Keratinocyte (primary cell): ENCODE data around the gene ESD. TPM values are rescaled to one million over a fixed set of nuclear protein-coding genes. Genes with fewer than 3 reads are reported as not detected.

ENCODE experiments used
- DNase-seq: peaks from one replicate; pipeline ENCODE4 v3.0.0-alpha.2; 2011; ENCODE audit warnings: low read depth, missing footprints, low spot score
- FAIRE-seq: peaks from 2 replicates; lab custom pipeline; 2011; peaks lifted over from hg19 to GRCh38; lab: Jason Lieb, UNC
- H2AFZ ChIP-seq: 2 replicates; pipeline ENCODE4 v1.6.0; 2012; ENCODE audit warnings: low read length, control low read depth, inconsistent platforms; ENCODE audit not compliant: control insufficient read depth
- H3K27ac ChIP-seq: 2 replicates; pipeline ENCODE4 v1.5.1; 2011; ENCODE audit warnings: low read length; ENCODE audit not compliant: control insufficient read depth, insufficient read depth
- H3K27me3 ChIP-seq: 3 replicates; pipeline ENCODE4 v1.6.0; 2011; ENCODE audit warnings: low read length; ENCODE audit not compliant: control insufficient read depth, insufficient read depth; ENCODE audit errors: extremely low read depth
- H3K36me3 ChIP-seq, 2 experiments: 2 replicates in 1 of 2; 3 replicates in 1 of 2; pipeline ENCODE4 v1.5.1; 2011; ENCODE audit warnings: low read length in 2 of 2, mild to moderate bottlenecking in 1 of 2; ENCODE audit not compliant: control insufficient read depth in 2 of 2, insufficient read depth in 2 of 2; ENCODE audit errors: extremely low read depth in 1 of 2
- H3K4me1 ChIP-seq: 3 replicates; pipeline ENCODE4 v1.5.1; 2011; ENCODE audit warnings: low read length; ENCODE audit not compliant: control insufficient read depth, insufficient read depth; ENCODE audit errors: extremely low read depth
- H3K4me2 ChIP-seq: 3 replicates; pipeline ENCODE4 v1.6.0; 2011; ENCODE audit warnings: low read depth, low read length; ENCODE audit not compliant: control insufficient read depth, insufficient read depth; ENCODE audit errors: extremely low read depth
- H3K4me3 ChIP-seq, 3 experiments: fragments of 200-600 bp in 1 of 3; sonication (generic) in 1 of 3; 2 replicates in 2 of 3; 3 replicates in 1 of 3; pipeline ENCODE4 v1.5.1; 2011 to 2016; ENCODE audit warnings: low read length in 3 of 3, mild to moderate bottlenecking in 3 of 3, control low read depth in 2 of 3, inconsistent platforms in 1 of 3, low read depth in 1 of 3, mixed read lengths in 1 of 3, mixed run types in 1 of 3, moderate library complexity in 1 of 3; ENCODE audit not compliant: control insufficient read depth in 2 of 3, insufficient read depth in 2 of 3; ENCODE audit errors: extremely low read depth in 1 of 3
- H3K79me2 ChIP-seq: 2 replicates; pipeline ENCODE4 v1.6.0; 2012; ENCODE audit warnings: low read length; ENCODE audit not compliant: control insufficient read depth, insufficient read depth
- H3K9ac ChIP-seq: 3 replicates; pipeline ENCODE4 v1.6.0; 2011; ENCODE audit warnings: low read length; ENCODE audit not compliant: control insufficient read depth, insufficient read depth; ENCODE audit errors: extremely low read depth
- H3K9me1 ChIP-seq: 3 replicates; pipeline ENCODE4 v1.6.0; 2011; ENCODE audit warnings: low read length; ENCODE audit not compliant: control insufficient read depth, insufficient read depth; ENCODE audit errors: extremely low read depth
- H3K9me3 ChIP-seq: 2 replicates; pipeline ENCODE4 v1.5.1; 2012; ENCODE audit warnings: low read depth, low read length; ENCODE audit not compliant: control insufficient read depth
- H4K20me1 ChIP-seq: 3 replicates; pipeline ENCODE4 v1.6.0; 2011; ENCODE audit warnings: low read length; ENCODE audit not compliant: control insufficient read depth, insufficient read depth; ENCODE audit errors: extremely low read depth
- EZH2 ChIP-seq: IDR thresholded peaks from one replicate; pipeline ENCODE4 v1.6.1; 2012; ENCODE audit warnings: inconsistent platforms, mild to moderate bottlenecking, low read length, moderate library complexity
- dilution Hi-C: fragments of 300-500 bp; cut with MboI; formaldehyde crosslinking; loops from one replicate; pipeline ENCODE4 v1.7.0; 2020; ENCODE audit warnings: low sequenced_read_pairs; ENCODE audit not compliant: extremely low pct_ligation_motif_present
- polyA plus RNA-seq, 5 experiments: library from polyadenylated mRNA; depleted of rRNA in 3 of 5; stranded (reverse) in 3 of 5; stranded (forward) in 1 of 5; unstranded in 1 of 5; fragments of >200 nt; gene quantifications; 1 replicate in 1 of 5; 2 replicates in 3 of 5; 3 replicates in 1 of 5; pipeline versions ENCODE4 v1.2.1 to v1.2.3, GENCODE V29; 2011 to 2012; ENCODE audit warnings: missing spikeins in 2 of 5, low read depth in 1 of 5, low replicate concordance in 1 of 5
- TF ChIP-seq, protein P1 (sequence below), 3 experiments: IDR thresholded peaks in 1 of 3; conservative IDR thresholded peaks in 1 of 3; optimal IDR thresholded peaks in 1 of 3; 2 replicates in 2 of 3; 3 replicates in 1 of 3; pipeline versions ENCODE3 to v1.5.1; 2011; ENCODE audit warnings: low read length in 3 of 3, mild to moderate bottlenecking in 3 of 3, moderate library complexity in 2 of 3, control low read depth in 1 of 3, inconsistent platforms in 1 of 3; ENCODE audit not compliant: insufficient read depth in 2 of 3; ENCODE audit errors: extremely low read depth in 1 of 3

The ESD gene
- polyA plus RNA-seq, 1 donor (not counting 4 experiments of a cell fraction or from before 2014, with no cell fraction given), result 181 TPM

- TF ChIP-seq EZH2, result no peak
- TF ChIP-seq, protein P1, sequence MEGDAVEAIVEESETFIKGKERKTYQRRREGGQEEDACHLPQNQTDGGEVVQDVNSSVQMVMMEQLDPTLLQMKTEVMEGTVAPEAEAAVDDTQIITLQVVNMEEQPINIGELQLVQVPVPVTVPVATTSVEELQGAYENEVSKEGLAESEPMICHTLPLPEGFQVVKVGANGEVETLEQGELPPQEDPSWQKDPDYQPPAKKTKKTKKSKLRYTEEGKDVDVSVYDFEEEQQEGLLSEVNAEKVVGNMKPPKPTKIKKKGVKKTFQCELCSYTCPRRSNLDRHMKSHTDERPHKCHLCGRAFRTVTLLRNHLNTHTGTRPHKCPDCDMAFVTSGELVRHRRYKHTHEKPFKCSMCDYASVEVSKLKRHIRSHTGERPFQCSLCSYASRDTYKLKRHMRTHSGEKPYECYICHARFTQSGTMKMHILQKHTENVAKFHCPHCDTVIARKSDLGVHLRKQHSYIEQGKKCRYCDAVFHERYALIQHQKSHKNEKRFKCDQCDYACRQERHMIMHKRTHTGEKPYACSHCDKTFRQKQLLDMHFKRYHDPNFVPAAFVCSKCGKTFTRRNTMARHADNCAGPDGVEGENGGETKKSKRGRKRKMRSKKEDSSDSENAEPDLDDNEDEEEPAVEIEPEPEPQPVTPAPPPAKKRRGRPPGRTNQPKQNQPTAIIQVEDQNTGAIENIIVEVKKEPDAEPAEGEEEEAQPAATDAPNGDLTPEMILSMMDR (optimal IDR thresholded peaks at IDR 0.05 in 1 of 3, IDR thresholded peaks at IDR 0.05 in 1 of 3, conservative IDR thresholded peaks at IDR 0.05 in 1 of 3; ENCODE audit: extremely low read depth in 1 of 3, insufficient read depth in 2 of 3, low read length in 3 of 3), result no peak
- H3K36me3 ChIP-seq, result no peaks in the 10 kb centered on the region
- no peaks in the 10 kb centered on the region for H3K9me1 ChIP-seq
- H3K4me1 ChIP-seq, result no peaks in the 10 kb centered on the region
- no peak overlapping the region for H2AFZ ChIP-seq
- H3K9ac ChIP-seq, result no peak overlapping the region
- H4K20me1 ChIP-seq, result no peaks in the 10 kb centered on the region
- peaks cover 7% of the 10 kb centered on the region for H3K27me3 ChIP-seq
- H3K9me3 ChIP-seq, result no peaks in the 10 kb centered on the region
- dilution Hi-C loops, result no loop called here
- H3K27ac ChIP-seq, result no peak overlapping the region
- DNase-seq, result no peak
- H3K4me3 ChIP-seq, result no peak overlapping the region
- no peak for FAIRE-seq
- no peak overlapping the region for H3K4me2 ChIP-seq
- H3K79me2 ChIP-seq, result no peaks in the 10 kb centered on the region
Measured at GRCh38 chr13:46822551-46822950, 25.6 kb upstream of the ESD start.

DNA sequence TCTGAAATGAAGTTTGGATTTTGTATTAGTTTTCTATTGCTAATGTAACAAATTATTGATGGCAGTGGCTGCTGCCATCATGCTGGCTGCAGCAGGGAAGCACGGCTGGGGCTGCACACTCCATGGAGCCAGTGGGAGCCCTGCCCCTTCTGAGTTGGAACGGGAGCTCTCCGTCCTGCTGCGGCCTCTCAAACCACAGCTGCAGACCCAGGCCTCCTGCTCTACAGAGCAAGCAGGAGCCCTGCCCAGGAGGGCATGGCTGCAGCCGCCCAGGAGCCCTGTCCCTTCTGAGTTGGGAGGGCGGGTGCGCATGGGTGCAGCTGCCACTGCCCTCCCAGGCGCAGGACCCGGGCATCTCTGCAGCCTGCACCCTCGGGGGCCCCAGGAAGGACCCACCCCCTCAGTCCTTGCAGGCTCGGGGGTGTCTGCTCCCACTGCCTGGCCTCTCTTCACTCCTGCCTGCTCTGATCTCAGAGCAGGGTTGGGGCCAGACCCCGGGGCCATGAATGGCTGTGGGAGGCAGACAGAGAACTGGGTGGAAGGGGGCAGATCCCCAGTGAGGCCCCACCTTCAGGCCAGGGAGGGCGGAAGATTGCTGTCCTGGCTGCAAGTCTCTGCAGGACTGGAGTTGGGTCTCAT, 21.0 kb upstream of the ESD start:
- Histone ChIP-seq H3K4me2 (no peak overlapping the region), H3K9me3 (no peaks in the 10 kb centered on the region), H3K27me3 (peaks cover 7% of the 10 kb centered on the region), H3K9me1 (no peaks in the 10 kb centered on the region), H3K79me2 (no peaks in the 10 kb centered on the region), H3K9ac (no peak overlapping the region), H3K36me3 (no peaks in the 10 kb centered on the region), H4K20me1 (no peaks in the 10 kb centered on the region), H3K4me1 (no peaks in the 10 kb centered on the region), H2AFZ (no peak overlapping the region), H3K27ac (no peak overlapping the region), H3K4me3 (no peak overlapping the region)
- dilution Hi-C loops, result no loop called here
- FAIRE-seq (no peak), DNase-seq (no peak)
- TF ChIP-seq EZH2, result no peak

GRCh38 chr13:46817095-46817494, 20.1 kb upstream of the ESD start:
- dilution Hi-C loops, result no loop called here

More at GRCh38 chr13:46817095-46817494, 20.1 kb upstream of the ESD start:
- Histone ChIP-seq H3K36me3 (no peaks in the 10 kb centered on the region), H4K20me1 (no peaks in the 10 kb centered on the region), H3K4me3 (no peak overlapping the region), H2AFZ (no peak overlapping the region), H3K27ac (no peak overlapping the region), H3K9ac (no peak overlapping the region), H3K4me1 (no peaks in the 10 kb centered on the region), H3K9me3 (no peaks in the 10 kb centered on the region), H3K79me2 (no peaks in the 10 kb centered on the region), H3K27me3 (peaks cover 7% of the 10 kb centered on the region), H3K9me1 (no peaks in the 10 kb centered on the region), H3K4me2 (no peak overlapping the region)
- FAIRE-seq (no peak), DNase-seq (no peak)
- TF ChIP-seq EZH2, result no peak
- TF ChIP-seq, protein P1 (optimal IDR thresholded peaks at IDR 0.05 in 1 of 3, IDR thresholded peaks at IDR 0.05 in 1 of 3, conservative IDR thresholded peaks at IDR 0.05 in 1 of 3; ENCODE audit: extremely low read depth in 1 of 3, insufficient read depth in 2 of 3, low read length in 3 of 3), result no peak
